Endodermal cell (in vitro differentiated cells): ENCODE data around the gene PRKCI. TPM values are rescaled to one million over a fixed set of nuclear protein-coding genes. Genes with fewer than 3 reads are reported as not detected.

Experiments
- DNase-seq: peaks from one replicate; pipeline ENCODE4 v3.0.0-alpha.2; 2017
- H3K27ac ChIP-seq: 2 replicates; pipeline ENCODE4 v1.5.1; 2013; ENCODE audit warnings: mild to moderate bottlenecking, low read depth, low read length, moderate library complexity
- H3K27me3 ChIP-seq: 2 replicates; pipeline ENCODE4 v1.6.1; 2013; ENCODE audit warnings: mild to moderate bottlenecking, low read length, moderate library complexity; ENCODE audit not compliant: insufficient read depth, control insufficient read depth, poor library complexity, severe bottlenecking
- H3K36me3 ChIP-seq: 2 replicates; pipeline ENCODE4 v1.7.0; 2013; ENCODE audit warnings: mild to moderate bottlenecking, low read length, moderate library complexity; ENCODE audit not compliant: control insufficient read depth, insufficient read depth
- H3K4me1 ChIP-seq: one replicate; pipeline ENCODE4 v1.7.0; 2013; ENCODE audit warnings: low read length; ENCODE audit not compliant: control insufficient read depth, insufficient read depth
- H3K4me3 ChIP-seq: 2 replicates; pipeline ENCODE4 v1.5.1; 2013; ENCODE audit warnings: mild to moderate bottlenecking, low read length, moderate library complexity
- H3K9ac ChIP-seq: 2 replicates; pipeline ENCODE4 v1.6.1; 2013; ENCODE audit warnings: mild to moderate bottlenecking, low read length, moderate library complexity; ENCODE audit not compliant: poor library complexity, severe bottlenecking; ENCODE audit errors: extremely low read depth
- H3K9me3 ChIP-seq: 2 replicates; pipeline ENCODE4 v1.6.1; 2013; ENCODE audit warnings: mild to moderate bottlenecking, low read length, moderate library complexity; ENCODE audit not compliant: control insufficient read depth
- H3K27ac Mint-ChIP-seq: 2 replicates; pipeline ENCODE4 v1.8.0; 2020; ENCODE audit warnings: mixed read lengths
- H3K27me3 Mint-ChIP-seq: 2 replicates; pipeline ENCODE4 v1.8.0; 2021; ENCODE audit warnings: mild to moderate bottlenecking, mixed read lengths; ENCODE audit not compliant: insufficient read depth
- H3K36me3 Mint-ChIP-seq: 2 replicates; pipeline ENCODE4 v1.8.0; 2020; ENCODE audit warnings: low read depth, mixed read lengths
- H3K4me1 Mint-ChIP-seq: 2 replicates; pipeline ENCODE4 v1.8.0; 2020; ENCODE audit warnings: mixed read lengths
- H3K4me3 Mint-ChIP-seq: 2 replicates; pipeline ENCODE4 v1.8.0; 2020; ENCODE audit warnings: mild to moderate bottlenecking, moderate library complexity, mixed read lengths
- H3K9me3 Mint-ChIP-seq: 2 replicates; pipeline ENCODE4 v1.8.0; 2020; ENCODE audit warnings: mild to moderate bottlenecking, mixed read lengths
- CTCF ChIP-seq: fragments of 200-600 bp; sonication (generic); conservative IDR thresholded peaks from 2 replicates; pipeline ENCODE4 v1.5.0; 2021; ENCODE audit warnings: antibody characterized with exemption, mild to moderate bottlenecking
- WGBS, 2 experiments: methylation state at CpG; one replicate each; pipeline versions ENCODE4 v1.1.5 to v1.1.7; 2013; ENCODE audit warnings: missing lambda C conversion rate in 2 of 2, mixed read lengths in 1 of 2; ENCODE audit not compliant: insufficient coverage in 1 of 2, insufficient read length in 1 of 2; 5-methylcytosine and 5-hydroxymethylcytosine counted together
- total RNA-seq, 2 donors: library from RNA; stranded (reverse); fragmentation: NEBNext Ultra II Directional in 1 of 2; extraction: Animal tissue kit (Norgen Biotek cat#: 25700) in 1 of 2; gene quantifications; 2 replicates in 1 of 2; 3 replicates in 1 of 2; pipeline ENCODE4 v1.2.1, GENCODE V29; 2021

Gene PRKCI
- total RNA-seq, 2 donors from 2014 or later = 81.9 to 103 TPM

GRCh38 chr3:170346481-170347392, 124.5 kb downstream of the PRKCI start:
- H3K27me3 Mint-ChIP-seq = no peaks in the 10 kb centered on the region
- no peaks in the 10 kb centered on the region for H3K36me3 Mint-ChIP-seq
- H3K9me3 Mint-ChIP-seq = peaks cover 22% of the 10 kb centered on the region
- Histone ChIP-seq H3K9ac (no peak overlapping the region), H3K27ac (no peak overlapping the region), H3K4me1 (no peaks in the 10 kb centered on the region), H3K27me3 (no peaks in the 10 kb centered on the region), H3K4me3 (no peak overlapping the region), H3K36me3 (no peaks in the 10 kb centered on the region), H3K9me3 (peaks cover 5% of the 10 kb centered on the region)
- 93 to 96% methylated on average over 9 to 10 of the region's 12 CpGs for WGBS, 2 experiments
- DNase-seq = no peak
- TF ChIP-seq CTCF = no peak
- peaks cover 5% of the 10 kb centered on the region for H3K4me1 Mint-ChIP-seq
- no peak overlapping the region for H3K27ac Mint-ChIP-seq
- H3K4me3 Mint-ChIP-seq = no peak overlapping the region

- H3K27me3 Mint-ChIP-seq = no peaks in the 10 kb centered on the region
- 93 to 98% methylated on average over 8 of the region's 8 CpGs for WGBS, 2 experiments
- H3K9me3 Mint-ChIP-seq = peaks cover 2% of the 10 kb centered on the region
- H3K4me1 Mint-ChIP-seq = peaks cover 16% of the 10 kb centered on the region
- no peak for TF ChIP-seq CTCF
- H3K36me3 Mint-ChIP-seq = no peaks in the 10 kb centered on the region
- H3K9ac ChIP-seq = no peak overlapping the region
- H3K4me1 ChIP-seq = no peaks in the 10 kb centered on the region
- no peak for DNase-seq
- no peak overlapping the region for H3K4me3 ChIP-seq
- no peaks in the 10 kb centered on the region for H3K36me3 ChIP-seq
- no peaks in the 10 kb centered on the region for H3K9me3 ChIP-seq
- no peak overlapping the region for H3K4me3 Mint-ChIP-seq
- no peak overlapping the region for H3K27ac Mint-ChIP-seq
- H3K27ac ChIP-seq = no peak overlapping the region
- no peaks in the 10 kb centered on the region for H3K27me3 ChIP-seq
Measured at GRCh38 chr3:170350515-170351413, 128.5 kb downstream of the PRKCI start.

- DNase-seq = no peak
- Histone ChIP-seq H3K36me3 (no peaks in the 10 kb centered on the region), H3K4me3 (no peak overlapping the region), H3K9ac (no peak overlapping the region), H3K27ac (no peak overlapping the region), H3K27me3 (no peaks in the 10 kb centered on the region), H3K4me1 (no peaks in the 10 kb centered on the region), H3K9me3 (no peaks in the 10 kb centered on the region)
- Mint-ChIP-seq H3K36me3 (no peaks in the 10 kb centered on the region), H3K9me3 (peaks cover 2% of the 10 kb centered on the region), H3K27ac (no peak overlapping the region), H3K4me1 (peaks cover 21% of the 10 kb centered on the region), H3K4me3 (no peak overlapping the region), H3K27me3 (no peaks in the 10 kb centered on the region)
- WGBS, 2 experiments = 94% methylated on average over 6 to 7 of the region's 7 CpGs
- no peak for TF ChIP-seq CTCF
Measured at GRCh38 chr3:170352936-170353335, 130.7 kb downstream of the PRKCI start.
